ENCODE results near the gene BTLA. TPM values are rescaled to one million over a fixed set of nuclear protein-coding genes. Genes with fewer than 3 reads are reported as not detected.
"Not testable (repeated sequence)": the region's sequence is repeated elsewhere in the genome, so short reads cannot be mapped to it uniquely, and the experiment has no call there.

Gene BTLA
- polyA plus RNA-seq, 3 donors = 0.05 TPM; not detected in 2

DNA sequence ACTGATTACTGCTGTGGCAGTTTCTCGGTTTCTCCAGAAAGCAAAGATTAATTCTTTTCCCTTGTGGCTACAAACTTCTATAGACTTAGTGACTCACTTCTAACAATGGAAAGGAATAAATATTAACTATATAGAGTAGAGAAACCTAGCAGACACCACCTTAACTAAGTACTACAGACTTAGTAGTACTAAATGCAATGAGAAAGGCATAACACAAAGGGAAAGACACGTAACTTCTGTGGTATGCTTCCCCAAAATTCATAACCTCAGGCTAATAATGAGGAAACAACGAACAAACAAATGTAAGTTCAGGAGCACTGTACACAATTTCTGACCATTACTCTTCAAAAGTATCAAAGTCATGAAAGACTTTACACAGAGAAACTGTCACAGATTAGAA is 31.3 kb upstream of the BTLA start:
- no peaks in the 10 kb centered on the region for H3K9me3 ChIP-seq (replicated peaks in 1 of 2; ENCODE audit: control insufficient read depth in 1 of 2, insufficient read depth in 1 of 2, low read length in 2 of 2)
- DNase-seq = no peak
- H3K79me2 ChIP-seq (ENCODE audit: insufficient read depth, low read length) = no peaks in the 10 kb centered on the region
- no peak overlapping the region for H2AFZ ChIP-seq (ENCODE audit: insufficient read depth, low read depth, low read length, poor library complexity, severe bottlenecking)
- peaks cover 77% of the 10 kb centered on the region for H4K20me1 ChIP-seq (ENCODE audit: insufficient read depth, low read length)
- H3K36me3 ChIP-seq (replicated peaks in 1 of 2; ENCODE audit: control insufficient read depth in 1 of 2, insufficient read depth in 2 of 2, low read length in 2 of 2) = peaks cover 91 to 98% of the 10 kb centered on the region in 2 donors
- H3K36me3 Mint-ChIP-seq = peaks cover 61 to 71% of the 10 kb centered on the region in 2 donors
- H3K27ac Mint-ChIP-seq = no peak overlapping the region
- intact Hi-C loops (cut with micrococcal nuclease) = loop anchor here (5.0 kb wide), 1 partner anchor 418 kb away; no protein-coding TSS in a partner anchor
- no peaks in the 10 kb centered on the region for H3K27me3 ChIP-seq (ENCODE audit: control insufficient read depth in 2 of 2, insufficient read depth in 2 of 2, low read length in 2 of 2)
- H3K9me3 Mint-ChIP-seq = no peaks in the 10 kb centered on the region
- no peaks in the 10 kb centered on the region for H3K27me3 Mint-ChIP-seq (ENCODE audit: low read depth in 3 of 3)
- H3K4me3 ChIP-seq (replicated peaks in 1 of 3; ENCODE audit: low read depth in 2 of 3, low read length in 3 of 3) = no peak overlapping the region
- H3K4me1 Mint-ChIP-seq = no peaks in the 10 kb centered on the region
- no CpG with 5 or more reads among the region's 3 CpGs for WGBS (ENCODE audit: insufficient coverage)
- H3K4me3 Mint-ChIP-seq = no peak overlapping the region
- TF ChIP-seq, protein P1, sequence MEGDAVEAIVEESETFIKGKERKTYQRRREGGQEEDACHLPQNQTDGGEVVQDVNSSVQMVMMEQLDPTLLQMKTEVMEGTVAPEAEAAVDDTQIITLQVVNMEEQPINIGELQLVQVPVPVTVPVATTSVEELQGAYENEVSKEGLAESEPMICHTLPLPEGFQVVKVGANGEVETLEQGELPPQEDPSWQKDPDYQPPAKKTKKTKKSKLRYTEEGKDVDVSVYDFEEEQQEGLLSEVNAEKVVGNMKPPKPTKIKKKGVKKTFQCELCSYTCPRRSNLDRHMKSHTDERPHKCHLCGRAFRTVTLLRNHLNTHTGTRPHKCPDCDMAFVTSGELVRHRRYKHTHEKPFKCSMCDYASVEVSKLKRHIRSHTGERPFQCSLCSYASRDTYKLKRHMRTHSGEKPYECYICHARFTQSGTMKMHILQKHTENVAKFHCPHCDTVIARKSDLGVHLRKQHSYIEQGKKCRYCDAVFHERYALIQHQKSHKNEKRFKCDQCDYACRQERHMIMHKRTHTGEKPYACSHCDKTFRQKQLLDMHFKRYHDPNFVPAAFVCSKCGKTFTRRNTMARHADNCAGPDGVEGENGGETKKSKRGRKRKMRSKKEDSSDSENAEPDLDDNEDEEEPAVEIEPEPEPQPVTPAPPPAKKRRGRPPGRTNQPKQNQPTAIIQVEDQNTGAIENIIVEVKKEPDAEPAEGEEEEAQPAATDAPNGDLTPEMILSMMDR (IDR thresholded peaks at IDR 0.05) = no peak
- no peaks in the 10 kb centered on the region for H3K4me1 ChIP-seq (ENCODE audit: control insufficient read depth in 1 of 2, insufficient read depth in 2 of 2, low read length in 2 of 2)
- peak overlapping the region in 1 of 2 donors; percentile 21 for H3K27ac ChIP-seq (ENCODE audit: low read depth in 1 of 2, low read length in 2 of 2)
- H3K9ac ChIP-seq (ENCODE audit: insufficient read depth, low read length, poor library complexity, severe bottlenecking) = no peak overlapping the region
- no peak overlapping the region for H3K4me2 ChIP-seq (replicated peaks; ENCODE audit: extremely low read depth, low read length, poor library complexity, severe bottlenecking)

DNA sequence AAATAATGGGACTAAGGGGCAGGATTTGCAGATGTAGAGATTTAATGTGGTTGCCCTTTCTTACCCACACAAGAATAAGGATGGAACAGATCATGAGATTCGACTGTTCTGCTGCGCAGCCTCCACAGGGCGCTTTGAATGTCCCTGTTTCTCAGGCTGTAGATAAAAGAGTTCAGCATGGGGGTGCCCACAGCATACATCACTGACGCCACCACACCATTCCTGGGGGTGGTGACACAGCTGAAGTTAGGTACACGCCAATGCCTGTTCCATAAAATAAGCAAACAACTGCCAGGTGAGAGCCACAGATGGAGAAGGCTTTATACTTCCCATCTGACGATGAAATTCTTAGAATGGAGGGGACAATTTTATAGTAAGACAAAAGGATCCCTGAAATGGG is 24.9 kb upstream of the BTLA start:
- H3K9ac ChIP-seq (ENCODE audit: insufficient read depth, low read length, poor library complexity, severe bottlenecking); DNase-seq; H3K9me3 Mint-ChIP-seq; H3K27me3 Mint-ChIP-seq (ENCODE audit: low read depth in 3 of 3); H3K4me3 Mint-ChIP-seq; H3K4me2 ChIP-seq (replicated peaks; ENCODE audit: extremely low read depth, low read length, poor library complexity, severe bottlenecking); H3K4me1 Mint-ChIP-seq; H3K4me3 ChIP-seq (replicated peaks in 1 of 3; ENCODE audit: low read depth in 2 of 3, low read length in 3 of 3); H3K9me3 ChIP-seq (replicated peaks in 1 of 2; ENCODE audit: control insufficient read depth in 1 of 2, insufficient read depth in 1 of 2, low read length in 2 of 2); H3K79me2 ChIP-seq (ENCODE audit: insufficient read depth, low read length); H3K27me3 ChIP-seq (ENCODE audit: control insufficient read depth in 2 of 2, insufficient read depth in 2 of 2, low read length in 2 of 2); H2AFZ ChIP-seq (ENCODE audit: insufficient read depth, low read depth, low read length, poor library complexity, severe bottlenecking); H3K4me1 ChIP-seq (ENCODE audit: control insufficient read depth in 1 of 2, insufficient read depth in 2 of 2, low read length in 2 of 2): not testable (repeated sequence)
- Histone ChIP-seq H3K36me3 (replicated peaks in 1 of 2; ENCODE audit: control insufficient read depth in 1 of 2, insufficient read depth in 2 of 2, low read length in 2 of 2) (peaks cover 40 to 67% of the 10 kb centered on the region in 2 donors), H3K27ac (ENCODE audit: low read depth in 1 of 2, low read length in 2 of 2) (peak overlapping the region in 1 of 2 donors; percentile 21), H4K20me1 (ENCODE audit: insufficient read depth, low read length) (peaks cover 18% of the 10 kb centered on the region)
- intact Hi-C loops (cut with micrococcal nuclease) = loop anchor here (5.0 to 10.0 kb wide), 2 partner anchors 197 to 229 kb away; partner anchors contain the start of gene SLC9C1 (in 1 of the 2)
- no CpG with 5 or more reads among the region's 6 CpGs for WGBS (ENCODE audit: insufficient coverage)
- Mint-ChIP-seq H3K27ac (peak overlapping the region in 2 of 7 donors; percentile 2 to 19), H3K36me3 (peaks cover 37 to 51% of the 10 kb centered on the region in 2 donors)

All from CD14-positive monocyte (primary cell).